HL-60/S4 treated with retinoic acid at 250 ng/mL for 4 days and 3 days (cell line): ENCODE results near the gene MBOAT7.
"Not testable (repeated sequence)": the region's sequence is repeated elsewhere in the genome, so short reads cannot be mapped to it uniquely, and the experiment has no call there.

Source experiments
- in situ Hi-C: fragments of 300-500 bp; cut with MboI; formaldehyde crosslinking; loops from 2 replicates; pipeline ENCODE4 v1.7.0; 2022; ENCODE audit warnings: low sequenced_read_pairs

The MBOAT7 gene

DNA sequence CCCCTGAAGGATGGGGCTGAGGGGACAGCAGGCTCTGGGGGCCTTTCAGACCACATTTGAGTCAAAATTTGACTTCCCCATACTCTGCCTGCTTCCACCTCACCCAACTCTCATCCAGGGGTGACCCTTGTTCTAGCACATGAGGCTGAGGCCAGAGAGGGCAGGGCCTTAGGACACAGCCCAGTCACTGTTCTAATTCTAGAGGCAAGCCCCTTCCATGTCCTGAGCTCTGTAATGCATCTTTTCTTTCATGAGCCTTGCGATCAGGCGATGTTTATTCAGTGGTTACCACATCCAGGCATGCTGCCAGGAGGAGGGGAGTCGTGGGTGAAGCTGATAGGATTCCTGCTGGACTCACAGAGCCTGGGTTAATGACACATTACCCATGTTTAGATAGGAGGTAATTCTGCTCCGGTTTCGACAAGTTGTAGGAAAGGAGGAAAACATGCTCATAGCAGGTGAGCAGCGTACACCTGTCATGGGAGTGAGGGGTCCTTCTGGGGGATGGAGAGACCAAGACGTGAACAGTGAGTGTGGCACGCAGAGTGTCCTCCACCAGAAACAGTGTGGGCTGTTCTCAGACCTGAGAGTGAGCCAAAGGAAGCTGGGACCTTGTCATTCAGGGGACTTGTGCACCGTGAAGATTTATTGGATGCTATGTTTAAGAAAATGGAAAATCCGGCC is 20.6 kb upstream of the MBOAT7 start:
- in situ Hi-C loops: no loop called here

DNA sequence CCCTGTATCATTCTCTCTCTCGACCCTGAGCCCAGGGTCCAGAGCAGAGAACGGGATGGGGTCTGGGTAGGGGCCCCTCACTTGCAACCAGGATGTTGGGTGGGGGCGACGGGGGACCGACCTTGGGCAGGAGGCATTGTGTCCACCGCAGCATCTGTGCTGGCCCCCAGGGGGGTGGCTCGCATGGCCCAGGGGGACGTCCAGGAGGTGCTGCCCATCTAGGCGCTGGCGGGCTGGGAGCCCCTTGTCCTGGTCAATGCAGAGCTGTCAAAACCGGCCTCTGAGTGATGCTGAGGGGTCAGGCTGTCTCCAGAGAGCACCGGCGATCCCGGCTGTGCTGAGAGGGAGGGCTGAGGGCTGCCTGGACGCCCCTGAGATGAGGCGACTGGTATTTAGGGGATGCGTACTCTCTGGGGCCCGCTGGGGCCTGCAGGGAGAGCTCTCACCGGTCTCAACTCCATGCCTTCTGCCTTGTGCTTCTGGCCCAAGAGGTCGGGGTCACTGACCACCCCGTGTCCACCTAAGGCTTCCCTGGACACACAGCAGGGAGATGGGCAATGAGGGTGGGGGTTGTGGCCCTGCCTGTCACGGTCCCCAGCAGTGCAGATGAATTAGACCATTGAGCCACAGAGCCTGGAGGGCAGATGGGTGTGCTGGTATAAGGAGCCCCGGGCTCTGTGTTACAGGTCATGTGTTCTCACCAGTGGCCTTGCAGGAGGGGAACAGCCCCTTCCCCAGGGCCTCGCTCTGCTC is 19.9 kb upstream of the MBOAT7 start:
- in situ Hi-C loops: no loop called here

DNA sequence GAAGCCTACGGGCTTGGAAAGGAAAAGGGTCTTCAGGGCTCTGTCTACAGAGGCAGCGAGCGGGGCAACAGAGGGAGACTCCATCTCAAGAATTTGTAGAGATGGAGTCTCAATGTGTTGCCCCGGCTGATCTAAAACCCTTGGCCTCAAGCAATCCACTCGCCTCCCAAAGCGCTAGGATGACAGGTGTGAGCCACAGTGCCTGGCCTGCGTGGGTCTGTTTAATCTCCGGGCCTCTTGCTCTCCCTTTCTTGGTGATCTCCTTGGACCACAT is 19.3 kb upstream of the MBOAT7 start:
- in situ Hi-C loops: no loop called here

DNA sequence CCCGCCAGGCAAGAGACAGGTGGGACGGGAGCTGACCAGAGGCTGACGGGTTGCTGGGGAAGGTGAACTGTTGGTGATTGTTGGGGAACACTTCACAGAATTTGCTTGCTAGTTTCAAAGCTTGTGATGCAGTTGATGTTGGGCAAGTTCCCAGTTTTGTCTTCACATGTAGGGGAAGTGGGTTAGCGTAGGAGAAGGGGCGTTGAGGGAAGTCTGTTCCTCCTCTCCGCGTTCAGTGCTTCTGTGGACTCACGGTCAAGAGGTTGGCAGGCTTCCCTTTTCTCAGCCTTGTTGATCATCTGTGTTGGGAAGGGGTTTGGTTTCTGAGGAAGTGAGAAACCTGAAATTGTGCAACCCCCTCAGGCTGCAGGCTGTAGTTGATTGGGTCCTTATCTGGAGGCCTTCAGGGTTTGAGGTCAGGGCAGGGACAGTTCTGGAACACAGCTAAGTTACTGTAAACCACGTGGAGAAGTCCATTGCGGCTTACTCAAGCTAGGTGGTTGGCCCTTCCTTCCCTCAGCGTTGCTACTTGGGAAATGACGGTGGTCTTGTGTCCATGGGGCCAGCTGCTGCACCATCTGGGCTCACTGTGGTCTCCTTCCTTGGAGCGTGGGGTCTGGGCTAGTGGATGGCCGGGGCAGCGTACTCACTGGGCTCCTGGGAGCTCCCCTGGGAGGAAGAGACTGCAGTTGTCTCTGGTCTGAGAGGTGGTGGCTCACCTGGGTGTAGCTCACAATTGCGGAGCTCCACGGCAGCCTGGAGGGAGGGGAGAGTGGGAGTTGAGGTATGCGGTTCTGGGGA is 18.8 kb upstream of the MBOAT7 start:
- in situ Hi-C loops: no loop called here

DNA sequence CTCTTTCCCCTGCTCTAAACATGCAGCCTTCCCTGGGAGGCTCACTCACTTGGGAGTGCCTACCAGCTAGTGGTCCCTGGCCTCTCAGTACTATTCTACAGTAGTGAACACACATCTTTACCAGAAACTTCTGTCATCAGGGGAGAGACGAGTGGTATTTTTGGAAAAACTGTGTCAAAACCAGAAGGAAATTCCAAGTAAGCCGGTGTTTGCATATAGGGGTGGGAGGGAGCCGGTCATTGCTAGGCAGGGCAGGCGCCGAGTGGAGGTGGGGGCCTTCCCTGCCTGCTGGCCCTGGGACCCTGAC is 18.2 kb upstream of the MBOAT7 start:
- in situ Hi-C loops: no loop called here

DNA sequence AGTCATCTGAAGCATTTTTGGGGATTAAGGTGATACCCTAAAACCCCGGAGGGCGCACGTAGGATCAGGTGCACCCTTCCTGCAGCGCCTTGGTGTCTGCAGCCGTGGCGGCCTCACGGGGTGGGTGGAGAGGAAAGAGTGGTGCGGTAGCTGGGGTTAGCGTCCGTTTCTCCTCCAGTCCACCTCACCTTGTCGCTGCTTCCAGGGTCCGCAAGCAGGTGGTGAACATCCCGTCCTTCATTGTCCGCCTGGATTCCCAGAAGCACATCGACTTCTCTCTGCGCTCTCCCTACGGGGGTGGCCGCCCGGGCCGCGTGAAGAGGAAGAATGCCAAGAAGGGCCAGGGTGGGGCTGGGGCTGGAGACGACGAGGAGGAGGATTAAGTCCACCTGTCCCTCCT is 17.8 kb upstream of the MBOAT7 start:
- in situ Hi-C loops: not testable (repeated sequence)

DNA sequence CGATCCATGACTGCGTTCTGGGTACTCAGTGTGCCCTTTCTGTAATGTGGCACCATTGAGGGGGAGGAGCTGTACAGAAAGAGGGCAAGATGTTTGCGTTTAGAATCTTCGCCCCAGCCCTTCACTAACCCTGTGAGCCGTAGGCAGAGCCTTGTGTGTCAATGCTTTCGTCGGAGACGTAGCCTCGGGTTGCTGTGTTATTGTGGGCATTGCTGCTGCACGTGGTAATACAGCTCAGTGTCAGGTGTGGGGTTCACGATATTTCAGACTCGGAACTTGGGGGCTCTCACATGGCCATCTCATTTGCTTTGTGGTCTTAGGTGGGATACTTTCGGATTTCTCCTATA is 17.4 kb upstream of the MBOAT7 start:
- in situ Hi-C loops: no loop called here

DNA sequence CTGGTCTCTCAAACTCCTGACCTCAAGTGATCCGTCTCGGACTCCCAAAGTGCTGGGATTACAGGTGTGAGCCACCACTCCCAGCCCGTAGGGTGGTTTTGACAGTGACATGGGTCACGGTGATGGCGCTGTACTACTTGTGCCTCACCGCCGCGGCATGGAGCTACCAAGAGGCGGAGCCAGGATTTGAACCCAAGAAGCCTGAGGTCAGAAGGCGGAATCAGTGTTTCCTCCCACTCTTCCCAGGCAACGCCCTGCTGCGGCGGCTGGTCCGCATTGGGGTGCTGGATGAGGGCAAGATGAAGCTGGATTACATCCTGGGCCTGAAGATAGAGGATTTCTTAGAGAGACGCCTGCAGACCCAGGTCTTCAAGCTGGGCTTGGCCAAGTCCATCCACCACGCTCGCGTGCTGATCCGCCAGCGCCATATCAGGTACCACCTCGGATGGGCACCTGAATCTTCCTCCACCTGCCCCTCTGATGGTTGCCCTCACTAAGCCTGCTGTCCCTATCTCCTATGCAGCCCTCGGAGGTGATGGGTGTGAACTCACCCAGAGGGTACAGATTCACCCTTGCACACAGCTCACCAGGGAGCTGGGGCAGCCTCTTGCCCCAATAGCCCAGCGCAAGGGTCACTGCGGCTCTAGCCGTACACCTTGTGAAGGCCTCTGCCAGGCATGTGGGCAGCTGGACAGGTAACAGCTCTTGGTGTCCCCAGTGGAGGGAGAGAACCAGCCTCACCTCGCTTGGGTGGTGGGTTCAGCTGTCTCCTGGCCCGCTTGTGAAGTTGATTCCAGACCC is 16.9 kb upstream of the MBOAT7 start:
- in situ Hi-C loops: no loop called here

DNA sequence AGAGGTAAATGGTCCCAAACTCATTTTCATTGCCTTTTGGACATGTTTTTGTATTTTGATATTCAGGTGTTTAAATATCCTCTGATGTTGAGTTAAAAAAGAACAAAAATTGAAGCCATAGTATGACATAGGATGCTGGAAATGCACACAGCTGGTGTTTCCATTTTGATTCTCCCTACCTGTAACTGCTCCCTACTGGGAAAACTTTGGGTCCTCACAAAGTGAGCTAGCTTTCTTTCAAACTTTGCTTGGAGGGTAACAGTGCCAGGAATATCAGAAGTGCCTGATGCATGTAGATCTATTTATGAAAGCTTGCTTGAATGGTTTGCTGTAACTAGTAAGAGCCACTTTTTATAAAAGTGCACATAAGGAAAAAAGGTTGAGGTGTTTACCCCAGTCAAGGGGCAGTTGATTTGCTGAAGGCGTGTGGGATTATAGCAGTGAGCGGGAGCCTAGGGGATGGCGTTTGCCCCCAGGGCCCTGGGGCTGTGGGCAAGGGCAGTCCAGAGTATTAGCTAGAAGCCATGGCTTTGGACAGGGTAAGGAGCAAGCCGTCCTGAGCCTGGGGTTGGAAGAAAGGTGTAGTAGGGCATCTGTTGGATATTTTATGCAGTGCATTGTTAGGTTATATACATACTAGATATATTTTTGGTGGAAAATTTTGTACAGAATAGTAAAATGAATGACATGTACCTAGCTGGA is 15.5 kb upstream of the MBOAT7 start:
- in situ Hi-C loops: no loop called here

DNA sequence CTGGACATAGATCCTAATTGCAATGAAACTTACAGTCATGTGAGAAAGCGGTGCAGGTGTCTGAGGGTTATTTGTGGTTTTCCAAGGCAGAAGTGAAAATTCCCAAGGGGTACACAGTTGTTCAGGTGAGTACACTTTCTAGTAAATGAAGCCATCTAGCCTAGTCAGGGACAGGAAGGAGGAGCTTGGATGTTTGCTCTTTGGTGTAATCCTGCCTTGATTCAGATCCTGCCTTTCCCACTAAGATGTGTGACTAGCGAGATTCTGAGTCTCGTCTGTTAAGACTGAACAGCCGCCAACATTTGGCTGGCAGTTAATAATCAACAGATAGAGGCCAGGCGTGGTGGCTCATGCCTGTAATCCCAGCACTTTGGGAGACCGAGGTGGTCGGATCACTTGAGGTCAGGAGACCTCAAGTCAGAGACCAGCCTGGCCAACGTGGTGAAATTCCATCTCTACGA is 13.8 kb upstream of the MBOAT7 start:
- in situ Hi-C loops: no loop called here

DNA sequence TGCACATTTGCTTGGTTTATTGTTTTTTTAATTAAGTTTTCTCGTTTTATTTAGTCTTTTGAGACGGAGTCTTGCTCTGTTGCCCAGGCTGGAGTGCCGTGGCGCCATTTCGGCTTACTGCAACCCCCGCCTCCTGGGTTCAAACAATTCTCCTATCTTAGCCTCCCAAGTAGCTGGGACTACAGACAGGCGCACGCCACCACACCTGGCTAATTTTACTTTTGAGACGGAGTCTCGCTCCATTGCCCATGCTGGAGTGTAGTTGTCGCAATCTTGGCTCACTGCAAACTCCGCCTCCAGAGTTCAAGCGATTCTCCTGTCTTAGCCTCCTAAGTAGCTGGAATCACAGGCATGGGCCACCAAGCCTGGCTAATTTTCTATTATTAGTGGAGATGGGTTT is 12.6 kb upstream of the MBOAT7 start:
- in situ Hi-C loops: no loop called here

DNA sequence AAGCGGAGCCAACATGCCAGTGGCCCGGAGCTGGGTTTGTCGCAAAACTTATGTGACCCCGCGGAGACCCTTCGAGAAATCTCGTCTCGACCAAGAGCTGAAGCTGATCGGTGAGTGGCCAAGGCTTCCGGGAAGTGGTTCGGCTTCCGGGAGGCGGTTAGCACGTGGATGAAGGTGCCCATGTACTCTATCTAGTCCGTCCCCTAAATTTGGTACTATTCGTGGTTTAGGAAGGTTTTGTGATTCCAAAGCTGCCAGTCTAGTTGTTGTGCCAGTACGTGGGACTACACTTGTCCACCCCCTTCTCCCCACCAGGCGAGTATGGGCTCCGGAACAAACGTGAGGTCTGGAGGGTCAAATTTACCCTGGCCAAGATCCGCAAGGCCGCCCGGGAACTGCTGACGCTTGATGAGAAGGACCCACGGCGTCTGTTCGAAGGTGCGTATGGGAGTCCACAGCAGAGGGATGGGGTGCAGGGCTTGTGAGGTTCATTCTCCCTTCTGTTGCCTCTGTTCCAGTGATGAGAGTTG is 11.9 kb upstream of the MBOAT7 start:
- in situ Hi-C loops: no loop called here

DNA sequence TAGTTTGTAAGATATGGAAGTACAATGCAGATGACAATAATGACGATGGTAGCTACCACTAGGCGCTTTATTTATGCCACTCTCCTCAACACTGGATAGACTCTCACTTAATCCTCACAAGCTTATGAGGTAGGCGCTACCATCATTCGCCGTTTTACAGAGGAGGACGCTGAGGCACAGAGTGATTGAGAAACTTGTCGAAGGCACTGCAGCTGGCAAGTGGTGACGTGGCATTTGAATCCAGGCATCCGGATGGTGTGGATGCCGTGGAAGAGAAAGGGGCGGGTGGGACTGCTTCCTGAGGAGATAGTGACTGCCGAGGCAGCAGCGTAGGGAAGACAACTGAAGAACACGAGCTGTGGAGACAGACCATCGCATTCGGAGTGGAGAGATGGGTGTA is 10.0 kb upstream of the MBOAT7 start:
- in situ Hi-C loops: no loop called here

DNA sequence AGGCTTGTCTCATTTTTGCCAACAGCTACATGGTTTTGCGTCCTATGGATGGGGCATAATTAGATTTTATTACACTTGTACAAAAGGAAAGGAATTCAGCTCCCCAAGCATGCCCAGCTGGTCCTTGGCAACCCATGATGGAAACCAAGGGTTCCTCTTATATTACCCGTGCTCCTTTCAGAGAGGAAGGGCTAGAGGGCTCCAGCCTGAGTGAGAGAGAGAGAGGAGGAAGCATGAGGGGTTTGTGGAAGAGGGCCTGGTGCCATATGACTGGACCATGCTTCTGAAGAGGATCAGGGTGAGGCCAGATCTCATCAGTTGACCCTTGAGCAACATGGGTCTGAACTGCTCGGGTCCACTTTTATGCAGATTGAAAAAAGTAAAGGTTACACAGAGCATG is 7.7 kb upstream of the MBOAT7 start:
- in situ Hi-C loops: no loop called here

DNA sequence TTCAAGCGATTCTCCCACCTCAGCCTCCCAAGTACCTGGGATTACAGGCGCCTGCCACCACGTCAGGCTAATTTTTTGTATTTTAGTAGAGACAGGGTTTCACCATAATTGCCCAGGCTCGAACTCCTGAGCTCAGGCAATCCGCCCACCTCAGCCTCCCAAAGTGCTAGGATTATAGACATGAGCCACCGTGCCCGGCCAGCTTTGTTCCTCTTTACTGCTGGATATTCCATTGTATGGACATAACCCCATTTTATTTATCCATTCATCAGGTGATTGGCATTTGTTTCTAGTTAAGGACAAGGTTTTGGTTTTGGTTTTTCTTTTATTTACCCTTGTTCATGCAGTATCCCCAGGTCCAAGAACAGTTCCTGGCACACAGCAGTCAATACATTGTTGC is 7.2 kb upstream of the MBOAT7 start:
- in situ Hi-C loops: no loop called here

DNA sequence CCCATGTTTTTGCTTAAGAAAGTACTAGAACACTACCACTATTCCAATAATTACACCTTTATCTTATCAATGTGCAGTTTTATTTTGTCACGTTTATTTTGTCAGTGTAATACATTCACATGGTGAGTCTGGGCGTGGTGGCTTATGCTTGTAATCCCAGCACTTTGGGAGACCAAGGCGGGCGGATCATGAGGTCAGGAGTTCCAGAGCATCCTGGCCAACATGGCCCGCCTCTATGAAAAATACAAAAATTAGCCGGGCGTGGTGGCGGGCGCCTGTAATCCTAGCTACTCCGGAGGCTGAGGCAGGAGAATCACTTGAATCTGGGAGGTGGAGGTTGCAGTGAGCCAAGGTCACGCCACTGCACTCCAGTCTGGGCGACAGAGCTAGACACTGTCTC is 5.1 kb upstream of the MBOAT7 start:
- in situ Hi-C loops: not testable (repeated sequence)

DNA sequence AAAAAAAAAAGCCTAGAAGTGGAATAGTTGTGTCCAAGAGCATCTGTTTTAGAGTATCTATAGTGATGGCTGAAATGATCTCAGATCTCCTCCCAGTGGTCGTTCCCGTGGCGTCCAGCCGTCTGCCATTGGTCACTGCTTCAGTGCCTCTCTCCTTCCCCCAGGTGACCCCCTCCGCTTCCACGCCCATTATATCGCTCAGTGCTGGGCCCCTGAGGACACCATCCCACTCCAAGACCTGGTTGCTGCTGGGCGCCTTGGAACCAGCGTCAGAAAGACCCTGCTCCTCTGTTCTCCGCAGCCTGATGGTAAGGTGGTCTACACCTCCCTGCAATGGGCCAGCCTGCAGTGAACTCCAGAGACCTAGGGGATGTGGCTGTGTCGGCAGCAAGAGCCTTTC is 3.6 kb upstream of the MBOAT7 start:
- in situ Hi-C loops: no loop called here

DNA sequence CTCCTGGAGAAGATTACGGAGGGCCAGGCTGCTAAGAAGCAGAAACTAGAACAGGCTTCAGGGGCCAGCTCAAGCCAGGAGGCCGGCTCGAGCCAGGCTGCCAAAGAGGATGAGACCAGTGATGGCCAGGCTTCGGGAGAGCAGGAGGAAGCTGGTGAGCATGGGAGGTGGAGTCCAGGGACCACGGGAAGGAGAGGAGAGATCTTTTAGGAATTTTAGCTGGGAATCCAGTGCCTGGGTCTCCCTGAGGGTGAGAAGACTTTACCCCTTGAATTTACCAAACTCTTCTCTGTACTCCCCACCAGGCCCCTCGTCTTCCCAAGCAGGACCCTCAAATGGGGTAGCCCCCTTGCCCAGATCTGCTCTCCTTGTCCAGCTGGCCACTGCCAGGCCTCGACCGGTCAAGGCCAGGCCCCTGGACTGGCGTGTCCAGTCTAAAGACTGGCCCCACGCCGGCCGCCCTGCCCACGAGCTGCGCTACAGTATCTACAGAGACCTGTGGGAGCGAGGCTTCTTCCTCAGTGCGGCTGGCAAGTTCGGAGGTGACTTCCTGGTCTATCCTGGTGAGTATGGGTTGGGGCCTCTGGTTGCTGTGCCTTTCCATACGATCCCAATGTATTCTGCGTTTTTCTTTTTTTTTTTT is 2.6 kb upstream of the MBOAT7 start:
- in situ Hi-C loops: no loop called here

DNA sequence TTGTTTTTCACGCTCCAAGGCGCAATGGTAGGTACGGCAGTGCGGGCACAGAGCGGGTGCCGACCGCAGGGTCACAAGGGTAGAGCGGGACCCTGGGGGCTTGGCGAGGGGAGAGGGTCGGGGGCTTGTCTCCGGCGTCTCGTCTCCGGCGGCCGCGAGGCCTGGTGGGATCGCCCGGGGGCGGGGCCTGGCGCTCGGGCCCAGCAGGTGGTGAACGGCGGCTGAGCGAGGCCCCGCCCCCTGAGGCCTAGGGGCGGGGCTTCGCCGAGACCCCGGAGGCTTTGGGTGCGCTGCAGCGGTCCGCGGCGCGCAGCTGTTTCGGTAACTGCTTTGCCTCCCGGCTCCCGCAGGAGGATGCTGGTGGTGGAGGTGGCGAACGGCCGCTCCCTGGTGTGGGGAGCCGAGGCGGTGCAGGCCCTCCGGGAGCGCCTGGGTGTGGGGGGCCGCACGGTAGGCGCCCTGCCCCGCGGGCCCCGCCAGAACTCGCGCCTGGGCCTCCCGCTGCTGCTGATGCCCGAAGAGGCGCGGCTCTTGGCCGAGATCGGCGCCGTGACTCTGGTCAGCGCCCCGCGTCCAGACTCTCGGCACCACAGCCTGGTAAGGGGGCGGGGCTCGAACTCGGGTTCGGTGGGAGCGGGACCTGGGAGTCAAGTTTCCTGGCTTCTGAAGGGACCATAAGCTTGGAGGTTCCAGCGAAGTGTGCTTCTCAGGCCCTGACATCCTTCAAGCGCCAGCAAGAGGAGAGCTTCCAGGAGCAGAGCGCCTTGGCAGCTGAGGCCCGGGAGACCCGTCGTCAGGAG is 1.8 kb upstream of the MBOAT7 start, which contains the start of gene TSEN34:
Gene TSEN34, plus strand, starts transcription at position 298 of the 800 bp plus-strand sequence. Its CDS starts 57 bp downstream, at position 355.
- in situ Hi-C loops: no loop called here
